Measurements from ENCODE around the gene SRD5A3.

Gene SRD5A3

GRCh38 chr4:55336138-55337034, 9.7 kb upstream of the SRD5A3 start:
- Histone ChIP-seq H3K27ac (ENCODE audit: poor library complexity, severe bottlenecking) (no peak overlapping the region), H3K27me3 (ENCODE audit: insufficient read depth, poor library complexity, severe bottlenecking) (no peaks in the 10 kb centered on the region), H3K9me3 (ENCODE audit: severe bottlenecking) (no peaks in the 10 kb centered on the region), H3K4me1 (ENCODE audit: insufficient read depth, poor library complexity, severe bottlenecking) (peaks cover 3% of the 10 kb centered on the region), H3K4me3 (ENCODE audit: severe bottlenecking) (no peak overlapping the region), H3K36me3 (ENCODE audit: low read depth) (no peaks in the 10 kb centered on the region)
- DNase-seq (ENCODE audit: low spot score) (no peak), ATAC-seq (ENCODE audit: low read depth) (no peak)
- TF ChIP-seq CTCF (IDR thresholded peaks at IDR 0.05; ENCODE audit: poor library complexity, severe bottlenecking) = no peak

- Histone ChIP-seq H3K9me3 (ENCODE audit: severe bottlenecking) (no peaks in the 10 kb centered on the region), H3K4me3 (ENCODE audit: severe bottlenecking) (no peak overlapping the region), H3K27ac (ENCODE audit: poor library complexity, severe bottlenecking) (no peak overlapping the region), H3K27me3 (ENCODE audit: insufficient read depth, poor library complexity, severe bottlenecking) (no peaks in the 10 kb centered on the region), H3K36me3 (ENCODE audit: low read depth) (no peaks in the 10 kb centered on the region), H3K4me1 (ENCODE audit: insufficient read depth, poor library complexity, severe bottlenecking) (peaks cover 3% of the 10 kb centered on the region)
- ATAC-seq (ENCODE audit: low read depth) (no peak), DNase-seq (ENCODE audit: low spot score) (no peak)
- TF ChIP-seq CTCF (IDR thresholded peaks at IDR 0.05; ENCODE audit: poor library complexity, severe bottlenecking) = no peak
Measured at GRCh38 chr4:55337944-55338343, 8.1 kb upstream of the SRD5A3 start.

- Histone ChIP-seq H3K4me3 (ENCODE audit: severe bottlenecking) (no peak overlapping the region), H3K9me3 (ENCODE audit: severe bottlenecking) (no peaks in the 10 kb centered on the region), H3K36me3 (ENCODE audit: low read depth) (no peaks in the 10 kb centered on the region), H3K27me3 (ENCODE audit: insufficient read depth, poor library complexity, severe bottlenecking) (no peaks in the 10 kb centered on the region), H3K27ac (ENCODE audit: poor library complexity, severe bottlenecking) (no peak overlapping the region), H3K4me1 (ENCODE audit: insufficient read depth, poor library complexity, severe bottlenecking) (peaks cover 3% of the 10 kb centered on the region)
- ATAC-seq (ENCODE audit: low read depth) (no peak), DNase-seq (ENCODE audit: low spot score) (no peak)
- no peak for TF ChIP-seq CTCF (IDR thresholded peaks at IDR 0.05; ENCODE audit: poor library complexity, severe bottlenecking)
Measured at GRCh38 chr4:55338486-55338885, 7.6 kb upstream of the SRD5A3 start.

GRCh38 chr4:55340266-55340665, 5.8 kb upstream of the SRD5A3 start:
- Histone ChIP-seq H3K27ac (ENCODE audit: poor library complexity, severe bottlenecking) (no peak overlapping the region), H3K4me3 (ENCODE audit: severe bottlenecking) (no peak overlapping the region), H3K9me3 (ENCODE audit: severe bottlenecking) (no peaks in the 10 kb centered on the region), H3K27me3 (ENCODE audit: insufficient read depth, poor library complexity, severe bottlenecking) (no peaks in the 10 kb centered on the region), H3K4me1 (ENCODE audit: insufficient read depth, poor library complexity, severe bottlenecking) (no peaks in the 10 kb centered on the region), H3K36me3 (ENCODE audit: low read depth) (no peaks in the 10 kb centered on the region)
- no peak for TF ChIP-seq CTCF (IDR thresholded peaks at IDR 0.05; ENCODE audit: poor library complexity, severe bottlenecking)
- DNase-seq (ENCODE audit: low spot score) (no peak), ATAC-seq (ENCODE audit: low read depth) (no peak)

GRCh38 chr4:55343887-55344286, 2.2 kb upstream of the SRD5A3 start:
- DNase-seq (ENCODE audit: low spot score) = no peak
- H3K36me3 ChIP-seq (ENCODE audit: low read depth) = no peaks in the 10 kb centered on the region
- H3K9me3 ChIP-seq (ENCODE audit: severe bottlenecking) = no peaks in the 10 kb centered on the region
- no peaks in the 10 kb centered on the region for H3K27me3 ChIP-seq (ENCODE audit: insufficient read depth, poor library complexity, severe bottlenecking)
- ATAC-seq (ENCODE audit: low read depth) = no peak
- H3K4me3 ChIP-seq (ENCODE audit: severe bottlenecking) = no peak overlapping the region
- TF ChIP-seq CTCF (IDR thresholded peaks at IDR 0.05; ENCODE audit: poor library complexity, severe bottlenecking) = no peak
- H3K4me1 ChIP-seq (ENCODE audit: insufficient read depth, poor library complexity, severe bottlenecking) = peaks cover 19% of the 10 kb centered on the region
- H3K27ac ChIP-seq (ENCODE audit: poor library complexity, severe bottlenecking) = no peak overlapping the region

All from RWPE2 (cell line).